Hematopoietic multipotent progenitor cell treated with erythropoietin and hydrocortisone succinate and interleukin-3 and kit ligand, for 4 days (in vitro differentiated cells): ENCODE data around the gene ANKRD24.
"Not testable (repeated sequence)": the region's sequence is repeated elsewhere in the genome, so short reads cannot be mapped to it uniquely, and the experiment has no call there.

ENCODE experiments used
- DNase-seq: peaks from one replicate; pipeline ENCODE4 v3.0.0-alpha.2; 2015

ANKRD24 gene

GRCh38 chr19:4182084-4182810 is at the start of gene ANKRD24, which contains the start of gene SIRT6:
ANKRD24 (plus strand) TSS chr19:4182689; CDS start chr19:4186426, 3,737 bp downstream.
SIRT6 (minus strand) TSS chr19:4182563; CDS start chr19:4182539, 24 bp downstream.
- DNase-seq, result peak; percentile 98

DNA sequence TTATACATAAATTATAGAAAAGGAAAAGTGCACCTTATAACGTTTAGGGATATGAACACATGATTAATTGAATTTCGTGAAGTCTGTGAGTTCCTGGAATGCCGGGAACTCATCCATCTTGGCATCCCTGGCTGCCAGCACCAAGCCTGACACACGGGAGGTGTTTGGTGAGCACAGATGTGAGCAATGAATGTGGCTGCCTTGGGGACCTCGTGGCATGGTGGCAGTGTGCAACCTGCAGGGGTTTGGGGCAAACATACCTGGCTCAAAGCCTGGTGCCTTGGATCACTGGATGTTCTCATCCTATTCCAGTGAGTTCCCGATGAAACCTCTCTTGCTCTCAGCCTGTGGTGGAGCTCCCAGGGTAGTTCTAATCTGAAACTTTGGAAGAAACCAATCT is 48.1 kb upstream of the ANKRD24 start:
- DNase-seq, result no peak

- DNase-seq, result not testable (repeated sequence)
These were observed 47.1 kb upstream of the ANKRD24 start for GRCh38 chr19:4135386-4135785.

DNA sequence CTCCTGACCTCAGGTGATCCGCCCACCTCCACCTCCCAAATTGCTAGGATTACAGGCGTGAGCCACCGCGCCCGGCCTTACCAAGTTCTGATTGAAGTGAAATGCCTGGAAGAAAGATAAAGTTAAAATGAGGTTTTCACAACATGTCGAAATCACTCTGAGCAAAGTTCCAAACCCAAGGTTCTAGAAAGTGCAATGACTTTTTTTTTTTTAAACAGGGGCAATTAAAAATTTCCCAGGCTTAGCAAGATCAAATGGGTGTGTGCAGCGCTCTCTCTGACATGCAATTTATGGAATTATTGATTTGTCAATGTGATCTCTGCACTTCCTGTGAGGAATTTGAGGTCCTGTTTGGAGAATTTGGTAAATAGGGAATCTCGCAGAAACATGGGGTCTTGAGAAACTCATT is 45.8 kb upstream of the ANKRD24 start:
- no peak for DNase-seq

DNA sequence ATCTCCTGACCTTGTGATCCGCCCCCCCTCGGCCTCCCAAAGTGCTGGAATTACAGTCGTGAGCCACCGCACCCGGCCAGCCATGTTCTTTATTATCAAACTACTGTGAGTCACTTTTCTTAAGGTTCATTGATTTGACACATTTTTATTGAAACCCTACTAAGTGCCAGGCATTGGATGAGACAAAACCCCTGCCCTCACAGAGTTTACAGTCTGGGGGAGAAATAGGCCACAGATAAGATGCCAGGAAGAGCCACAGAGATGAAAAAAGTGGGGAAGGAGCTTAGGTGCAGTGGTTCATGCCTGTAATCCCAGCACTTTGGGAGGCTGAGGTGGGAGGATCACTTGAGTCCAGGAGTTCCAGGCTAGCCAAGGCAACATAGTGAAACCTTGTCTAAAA is 44.0 kb upstream of the ANKRD24 start:
- no peak for DNase-seq

GRCh38 chr19:4139614-4140236 is 42.8 kb upstream of the ANKRD24 start:
- peak; percentile 88 for DNase-seq

- DNase-seq, result peak; percentile 87
These were observed 42.2 kb upstream of the ANKRD24 start for GRCh38 chr19:4140237-4140711.

DNA sequence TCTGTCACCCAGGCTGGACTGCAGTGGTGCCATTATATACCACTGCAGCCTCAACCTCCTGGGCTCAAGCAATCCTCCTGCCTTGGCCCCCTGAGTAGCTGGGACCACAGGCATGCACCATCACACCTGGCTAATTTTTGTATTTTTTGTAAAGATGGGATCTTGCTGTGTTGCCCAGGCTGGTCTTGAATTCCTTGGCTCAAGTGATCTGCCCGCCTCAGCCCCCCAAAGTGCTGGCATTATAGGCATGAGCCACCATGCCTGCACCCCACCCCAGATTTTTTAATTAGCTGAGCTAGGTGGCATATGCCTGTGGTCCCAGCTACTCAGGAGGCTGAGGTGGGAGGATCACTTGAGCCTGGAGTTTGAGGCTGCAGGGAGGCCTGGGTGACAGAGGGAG is 39.6 kb upstream of the ANKRD24 start:
- not testable (repeated sequence) for DNase-seq

DNA sequence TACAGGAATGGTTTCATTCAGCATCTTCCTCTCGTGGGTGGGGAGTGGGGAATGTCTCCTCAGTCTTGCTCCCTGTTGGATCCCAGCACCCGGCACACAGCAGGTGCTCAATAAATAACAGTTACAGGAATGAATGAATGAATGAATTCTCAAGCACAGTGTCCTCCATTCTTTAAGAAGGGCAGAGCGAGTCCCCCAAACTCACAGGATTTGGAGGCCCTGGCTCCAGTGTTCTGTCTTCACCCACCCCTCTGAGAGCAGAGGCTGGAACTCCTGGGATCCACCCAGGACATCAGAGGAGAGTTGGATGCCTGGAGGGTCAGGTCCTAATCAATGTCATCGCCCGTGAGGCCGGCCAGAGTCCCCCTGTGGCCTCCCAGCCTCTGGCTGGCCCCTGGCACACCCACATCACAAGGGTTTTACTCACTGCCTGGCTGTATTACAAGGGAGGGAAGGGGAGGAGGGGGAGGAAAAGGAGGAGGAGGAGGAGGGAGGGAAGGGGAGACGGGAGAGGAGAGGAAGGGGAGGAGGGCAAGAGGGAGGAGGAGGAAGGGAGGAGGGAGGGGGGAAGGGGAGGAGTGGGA is 37.7 kb upstream of the ANKRD24 start:
- DNase-seq, result no peak

- DNase-seq, result no peak
These were observed 32.8 kb upstream of the ANKRD24 start for GRCh38 chr19:4149518-4150288.

- DNase-seq, result no peak
These were observed 30.9 kb upstream of the ANKRD24 start for GRCh38 chr19:4151623-4152022.

- no peak for DNase-seq
These were observed 30.1 kb upstream of the ANKRD24 start for GRCh38 chr19:4152241-4152998.

GRCh38 chr19:4154571-4155312 is 27.7 kb upstream of the ANKRD24 start:
- no peak for DNase-seq

- DNase-seq, result no peak
These were observed 25.3 kb upstream of the ANKRD24 start for GRCh38 chr19:4157164-4157563.

- not testable (repeated sequence) for DNase-seq
These were observed 24.5 kb upstream of the ANKRD24 start for GRCh38 chr19:4157971-4158370.

GRCh38 chr19:4161415-4162077 is 20.9 kb upstream of the ANKRD24 start:
- no peak for DNase-seq

DNA sequence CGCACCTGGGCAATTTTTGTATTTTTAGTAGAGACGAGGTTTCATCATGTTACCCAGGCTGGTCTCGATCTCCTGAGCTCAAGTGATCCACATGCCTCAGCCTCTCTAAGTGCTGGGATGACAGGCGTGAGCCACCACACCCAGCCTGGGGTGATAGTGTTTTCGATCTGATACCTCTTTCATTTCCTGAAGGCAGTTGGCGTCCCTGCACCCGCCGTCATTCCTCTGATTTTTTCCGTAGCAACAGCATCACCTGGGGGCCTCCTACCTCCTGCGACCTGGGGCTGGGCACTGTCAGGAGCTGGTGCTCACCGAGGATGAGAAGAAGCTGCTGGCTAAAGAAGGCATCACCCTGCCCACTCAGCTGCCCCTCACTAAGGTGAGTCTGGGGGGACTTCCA is 18.2 kb upstream of the ANKRD24 start:
- DNase-seq, result no peak

DNA sequence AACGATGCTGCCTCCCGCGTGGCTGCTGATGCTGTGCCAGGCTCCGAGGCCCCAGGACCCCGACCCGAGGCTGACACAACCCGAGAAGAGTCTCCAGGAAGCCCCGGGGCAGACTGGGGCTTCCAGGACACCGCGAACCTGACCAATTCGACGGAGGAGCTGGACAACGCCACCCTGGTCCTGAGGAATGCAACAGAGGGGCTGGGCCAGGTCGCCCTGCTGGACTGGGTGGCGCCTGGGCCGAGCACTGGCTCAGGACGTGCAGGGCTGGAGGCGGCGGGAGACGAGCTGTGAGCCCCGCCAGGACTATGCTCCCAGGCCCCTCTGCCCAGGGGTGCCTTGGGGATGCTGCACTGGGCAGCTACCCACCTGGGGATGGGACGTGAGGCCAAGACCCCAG is 10.8 kb upstream of the ANKRD24 start:
- DNase-seq, result no peak

GRCh38 chr19:4172861-4173473 is 9.5 kb upstream of the ANKRD24 start:
- DNase-seq, result peak; percentile 78

GRCh38 chr19:4173479-4174212 is 8.8 kb upstream of the ANKRD24 start:
- no peak for DNase-seq
